IMR-90 (cell line): ENCODE data around the gene FLNA. TPM values are rescaled to one million over a fixed set of nuclear protein-coding genes. Genes with fewer than 3 reads are reported as not detected.

Source experiments
- ATAC-seq: fragments of 200-7000 bp; cut with Tn5 transposase; 2 replicates; pipeline ENCODE4 v1.9.1; 2020; ENCODE audit warnings: low read depth, mild to moderate bottlenecking, moderate library complexity
- BruUV-seq: library from RNA; stranded (reverse); fragments of 400-500 nt; replicated peaks from 2 replicates; lab custom pipeline; 2021; lab: Mats Ljungman, UMichigan
- CTCF ChIA-PET: fragments of 300-600 bp; formaldehyde crosslinking; extraction: SDS; loops from one replicate; lab custom pipeline; 2021; ENCODE audit warnings: antibody characterized with exemption; lab: Yijun Ruan, JAX
- POLR2A ChIA-PET: fragments of 300-600 bp; sonication (Branson Sonifier 250); formaldehyde crosslinking; loops from one replicate; lab custom pipeline; 2022; ENCODE audit warnings: antibody characterized with exemption; ENCODE audit not compliant: unreplicated experiment; lab: Charles Lee
- DNase-seq: peaks from one replicate; pipeline ENCODE4 v3.0.0; 2013
- H2AFZ ChIP-seq: replicated peaks from 2 replicates; pipeline ENCODE3; 2013; ENCODE audit warnings: low read length, mild to moderate bottlenecking; ENCODE audit not compliant: poor library complexity
- H2AK5ac ChIP-seq: 2 replicates; pipeline ENCODE4 v1.6.1; 2013; ENCODE audit warnings: low read depth, low read length, inconsistent platforms
- H2AK9ac ChIP-seq: replicated peaks from 2 replicates; pipeline ENCODE3; 2013; ENCODE audit warnings: mild to moderate bottlenecking, low read depth, low read length, moderate library complexity; ENCODE audit not compliant: poor library complexity
- H2BK120ac ChIP-seq: 2 replicates; pipeline ENCODE4 v1.6.1; 2013; ENCODE audit warnings: low read depth, low read length, inconsistent platforms
- H2BK15ac ChIP-seq: 3 replicates; pipeline ENCODE4 v1.6.1; 2013; ENCODE audit warnings: low read depth, low read length, inconsistent platforms
- H2BK20ac ChIP-seq: 2 replicates; pipeline ENCODE4 v1.6.1; 2013; ENCODE audit warnings: low read depth, mild to moderate bottlenecking, inconsistent platforms, low read length, moderate library complexity
- H2BK5ac ChIP-seq: 2 replicates; pipeline ENCODE4 v1.6.1; 2013; ENCODE audit warnings: mild to moderate bottlenecking, low read depth, low read length, inconsistent platforms; ENCODE audit not compliant: poor library complexity, severe bottlenecking
- H3K14ac ChIP-seq: replicated peaks from 2 replicates; pipeline ENCODE4 v1.6.1; 2013; ENCODE audit warnings: low read depth, low read length, inconsistent platforms
- H3K18ac ChIP-seq: 2 replicates; pipeline ENCODE4 v1.6.1; 2013; ENCODE audit warnings: low read depth, low read length, control low read depth
- H3K23ac ChIP-seq: 2 replicates; pipeline ENCODE4 v1.6.1; 2013; ENCODE audit warnings: low read depth, low read length, inconsistent platforms
- H3K27ac ChIP-seq: 2 replicates; pipeline ENCODE4 v1.5.1; 2013; ENCODE audit warnings: mild to moderate bottlenecking, control low read depth, low read length; ENCODE audit not compliant: insufficient read depth
- H3K27me3 ChIP-seq: 2 replicates; pipeline ENCODE4 v1.6.1; 2013; ENCODE audit warnings: low read length; ENCODE audit not compliant: control insufficient read depth, insufficient read depth
- H3K36me3 ChIP-seq: 2 replicates; pipeline ENCODE4 v1.6.1; 2013; ENCODE audit warnings: low read length, mixed read lengths; ENCODE audit not compliant: control insufficient read depth, insufficient read depth
- H3K4ac ChIP-seq: 2 replicates; pipeline ENCODE4 v1.6.1; 2013; ENCODE audit warnings: low read depth, low read length, inconsistent platforms
- H3K4me1 ChIP-seq: 2 replicates; pipeline ENCODE4 v1.6.1; 2013; ENCODE audit warnings: low read length, mixed read lengths; ENCODE audit not compliant: control insufficient read depth, insufficient read depth
- H3K4me2 ChIP-seq: 2 replicates; pipeline ENCODE4 v1.6.1; 2013; ENCODE audit warnings: low read depth, mild to moderate bottlenecking, control low read depth, low read length, moderate library complexity
- H3K4me3 ChIP-seq: 2 replicates; pipeline ENCODE4 v1.5.1; 2013; ENCODE audit warnings: low read depth, mild to moderate bottlenecking, control low read depth, low read length, moderate library complexity; ENCODE audit not compliant: insufficient read depth
- H3K56ac ChIP-seq: 2 replicates; pipeline ENCODE4 v1.6.1; 2013; ENCODE audit warnings: low read length, inconsistent platforms; ENCODE audit not compliant: insufficient read depth; ENCODE audit errors: extremely low read depth
- H3K79me1 ChIP-seq, 2 experiments: 2 replicates each; pipeline ENCODE4 v1.6.1; 2013; ENCODE audit warnings: low read length in 2 of 2, inconsistent platforms in 1 of 2, low read depth in 1 of 2
- H3K9ac ChIP-seq: 2 replicates; pipeline ENCODE4 v1.6.1; 2013; ENCODE audit warnings: low read depth, low read length, control low read depth
- H3K9me1 ChIP-seq: 2 replicates; pipeline ENCODE4 v1.6.1; 2013; ENCODE audit warnings: low read length, inconsistent platforms; ENCODE audit not compliant: insufficient read depth
- H3K9me3 ChIP-seq: 2 replicates; pipeline ENCODE4 v1.6.1; 2013; ENCODE audit warnings: low read length; ENCODE audit not compliant: control insufficient read depth, insufficient read depth
- H4K20me1 ChIP-seq: 2 replicates; pipeline ENCODE4 v1.6.1; 2013; ENCODE audit warnings: low read length, inconsistent platforms; ENCODE audit not compliant: insufficient read depth
- H4K5ac ChIP-seq: 2 replicates; pipeline ENCODE4 v1.6.1; 2013; ENCODE audit warnings: mild to moderate bottlenecking, low read depth, low read length, control low read depth
- H4K8ac ChIP-seq, 2 experiments: 2 replicates each; pipeline ENCODE4 v1.6.1; 2013; ENCODE audit warnings: low read depth in 2 of 2, low read length in 2 of 2, control low read depth in 1 of 2, inconsistent platforms in 1 of 2
- H4K91ac ChIP-seq: 2 replicates; pipeline ENCODE4 v1.6.1; 2013; ENCODE audit warnings: low read depth, low read length, inconsistent platforms; ENCODE audit not compliant: insufficient read depth
- BHLHE40 ChIP-seq: fragments of 150-350 bp; IDR thresholded peaks from 2 replicates; pipeline ENCODE4 v1.6.1; 2016; ENCODE audit warnings: mild to moderate bottlenecking, low read depth, low read length
- CHD1 ChIP-seq: IDR thresholded peaks from 2 replicates; pipeline ENCODE4 v1.6.1; 2012; ENCODE audit warnings: low read depth, low read length, improper control_type of control experiment
- FOS ChIP-seq: fragments of 150-350 bp; IDR thresholded peaks from 2 replicates; pipeline ENCODE4 v1.6.1; 2016; ENCODE audit warnings: low read depth, low read length
- MAFK ChIP-seq: IDR thresholded peaks from 2 replicates; pipeline ENCODE4 v1.6.1; 2012; ENCODE audit warnings: low read depth, low read length, improper control_type of control experiment
- MXI1 ChIP-seq: IDR thresholded peaks from 2 replicates; pipeline ENCODE4 v1.6.1; 2012; ENCODE audit warnings: low read depth, mild to moderate bottlenecking, low read length, moderate library complexity, borderline replicate concordance
- POLR2A ChIP-seq: IDR thresholded peaks from 2 replicates; pipeline ENCODE4 v1.6.1; 2012; ENCODE audit warnings: mild to moderate bottlenecking, low read depth, low read length
- RAD21 ChIP-seq: IDR thresholded peaks from 2 replicates; pipeline ENCODE4 v1.6.1; 2012; ENCODE audit warnings: low read length, improper control_type of control experiment
- RCOR1 ChIP-seq: IDR thresholded peaks from 2 replicates; pipeline ENCODE4 v1.6.1; 2012; ENCODE audit warnings: mild to moderate bottlenecking, low read length, improper control_type of control experiment; ENCODE audit not compliant: insufficient replicate concordance
- SMC3 ChIP-seq: fragments of 150-350 bp; IDR thresholded peaks from 2 replicates; pipeline ENCODE4 v1.6.1; 2016; ENCODE audit warnings: low read depth, mild to moderate bottlenecking, antibody characterized with exemption, low read length, moderate library complexity
- WGBS, 2 experiments: methylation state at CpG; one replicate each; pipeline versions ENCODE4 v1.1.5 to v1.1.7; 2013; ENCODE audit warnings: missing lambda C conversion rate in 2 of 2; ENCODE audit not compliant: insufficient read length in 1 of 2; ENCODE audit errors: extremely low coverage in 2 of 2; 5-methylcytosine and 5-hydroxymethylcytosine counted together
- dilution Hi-C: fragments of 300-500 bp; cut with HindIII; formaldehyde crosslinking; loops from one replicate; pipeline ENCODE4 v1.14.3; 2018; ENCODE audit warnings: low sequenced_read_pairs; ENCODE audit not compliant: unreplicated experiment
- in situ Hi-C: fragments of 300-500 bp; cut with MboI; formaldehyde crosslinking; loops from 3 replicates; pipeline ENCODE4 v1.14.3; 2019; ENCODE audit warnings: low sequenced_read_pairs, inconsistent platforms, mixed read lengths
- intact Hi-C: fragments of 100-400 bp; cut with micrococcal nuclease; formaldehyde crosslinking; loops from 2 replicates; pipeline ENCODE4 v1.10.0; 2022
- polyA plus RNA-seq, 3 experiments: library from polyadenylated mRNA; depleted of rRNA; stranded (reverse); fragments of >200 nt; gene quantifications; 2 replicates each; pipeline ENCODE4 v1.2.3, GENCODE V29; 2012; ENCODE audit warnings: low replicate concordance in 1 of 3
- total RNA-seq: library from RNA; depleted of rRNA; stranded (reverse); fragments of >200 nt; gene quantifications from 2 replicates; pipeline ENCODE4 v1.2.3, GENCODE V29; 2012
- TF ChIP-seq, protein P1 (sequence below): fragments of 150-350 bp; IDR thresholded peaks from 2 replicates; pipeline ENCODE4 v1.6.1; 2016; ENCODE audit warnings: low read depth, mild to moderate bottlenecking, low read length, moderate library complexity, borderline replicate concordance
- TF ChIP-seq, protein P2 (sequence below): fragments of 150-350 bp; IDR thresholded peaks from 2 replicates; pipeline ENCODE4 v1.6.1; 2017; ENCODE audit warnings: mild to moderate bottlenecking, antibody characterized with exemption, low read length, low read depth
- TF ChIP-seq, protein P3 (sequence below): conservative IDR thresholded peaks from 2 replicates; pipeline ENCODE4 v1.5.1; 2012; ENCODE audit warnings: mild to moderate bottlenecking, low read depth, low read length, improper control_type of control experiment

FLNA gene
- total and polyA plus RNA-seq, 2 of the 4 experiments (the other 2 are of a cell fraction) = 1,356 to 1,357 TPM

DNA sequence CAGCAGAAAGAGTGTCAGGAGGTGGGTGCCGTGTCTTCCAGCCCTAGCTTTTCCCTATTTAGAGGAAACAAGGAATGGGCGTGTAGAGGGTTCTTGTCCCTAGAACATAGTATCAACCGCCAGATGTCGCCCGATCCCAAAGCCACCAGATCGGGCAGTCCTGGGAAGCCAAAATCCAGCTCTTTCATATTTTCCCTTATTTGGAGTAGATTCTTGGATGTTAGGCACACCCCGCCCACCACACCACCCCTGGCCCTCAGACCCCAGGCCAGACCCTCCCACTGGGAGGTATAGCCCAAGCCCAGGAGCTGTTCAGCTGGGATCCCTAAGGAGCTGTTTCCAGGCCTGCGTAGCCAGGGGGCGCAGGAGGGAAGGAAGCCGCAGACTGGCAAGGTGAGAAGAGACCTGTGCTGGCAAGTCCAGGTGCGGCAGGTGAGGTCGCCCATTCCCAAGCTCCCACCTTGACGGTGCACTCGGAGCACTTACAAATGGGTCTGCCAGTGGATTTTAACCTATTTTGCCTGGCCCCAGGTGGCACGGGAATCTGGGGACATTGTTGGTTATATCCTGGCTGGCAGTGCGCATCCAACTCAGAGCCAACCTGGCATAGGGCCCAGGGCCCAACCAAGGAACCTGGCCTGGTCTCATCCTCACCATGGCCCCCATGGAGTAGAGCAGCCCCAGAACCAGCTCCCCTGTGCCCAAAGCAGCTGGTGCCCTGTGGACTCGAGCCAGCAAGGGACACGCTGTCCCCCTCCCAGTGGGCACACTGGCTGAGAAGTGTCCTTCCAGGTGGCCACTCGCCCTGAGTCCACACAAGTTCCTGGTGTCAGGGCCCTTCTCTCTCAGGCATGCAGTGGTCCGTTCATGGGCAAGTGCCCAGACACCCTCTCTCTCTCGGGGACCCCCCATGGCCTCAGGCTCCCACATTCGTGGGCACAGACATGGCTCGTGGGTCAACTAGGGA is 811 bp downstream of the FLNA start:
- ChIA-PET POLR2A (interaction anchor here (1.1 to 2.6 kb wide), 3 partner anchors 8 to 172 kb away, joined by 4 to 8 read pairs (median 5); no protein-coding TSS in a partner anchor), CTCF (interaction anchor here (0.5 kb wide), 1 partner anchor 10 kb away, joined by 4 read pairs; no protein-coding TSS in a partner anchor)
- H3K27ac ChIP-seq = peak overlapping the region; percentile 97
- peak overlapping the region; percentile 98 for H3K56ac ChIP-seq
- peak overlapping the region; percentile 79 for H2AFZ ChIP-seq
- H4K8ac ChIP-seq = peak overlapping the region; percentile 84 to 92
- H2BK5ac ChIP-seq = peak overlapping the region; percentile 92
- H3K79me1 ChIP-seq = peaks cover 0 to 15% of the 10 kb centered on the region in 2 experiments; a peak in 2 of 4 replicates
- peak overlapping the region; percentile 90 for H3K4me3 ChIP-seq
- H3K23ac ChIP-seq = peak overlapping the region; percentile 96
- H4K20me1 ChIP-seq = peaks cover 24% of the 10 kb centered on the region
- peaks cover 10% of the 10 kb centered on the region for H3K4me1 ChIP-seq
- peak overlapping the region; percentile 94 for H3K4me2 ChIP-seq
- H2BK20ac ChIP-seq = peak overlapping the region; percentile 54; the same call in 1 of the 2 replicates
- H3K9me1 ChIP-seq = 0 out of 2 replicates have a peak, but pooled peaks cover 5% of the 10 kb centered on the region
- H2AK5ac ChIP-seq = peak overlapping the region; percentile 98
- WGBS, 2 experiments = 56% methylated on average over 4 of the region's 23 CpGs; no CpG with 5 or more reads in 1 of the 2 experiments
- H3K36me3 ChIP-seq = peaks cover 13% of the 10 kb centered on the region
- H4K91ac ChIP-seq = peak overlapping the region; percentile 94
- peak overlapping the region; percentile 73 for H2BK120ac ChIP-seq
- peak overlapping the region; percentile 98 for H3K14ac ChIP-seq
- peak overlapping the region; percentile 98 for H2AK9ac ChIP-seq
- dilution Hi-C loops (no loop called here), in situ Hi-C loops (no loop called here), intact Hi-C loops (loop anchor here (5.0 kb wide), 1 partner anchor 159 kb away; no protein-coding TSS in a partner anchor)
- no peaks in the 10 kb centered on the region for H3K27me3 ChIP-seq
- ATAC-seq = peak; percentile 1
- BruUV-seq = no TSS peak
- peak overlapping the region; percentile 88 for H3K18ac ChIP-seq
- no peaks in the 10 kb centered on the region for H3K9me3 ChIP-seq
- H4K5ac ChIP-seq = peak overlapping the region; percentile 70
- H2BK15ac ChIP-seq = peak overlapping the region; percentile 77; the same call in 1 of the 3 replicates
- H3K4ac ChIP-seq = peak overlapping the region; percentile 99
- peak; percentile 83 for DNase-seq
- H3K9ac ChIP-seq = peak overlapping the region; percentile 98
- TF ChIP-seq BHLHE40 = no peak
- TF ChIP-seq POLR2A = no peak
- TF ChIP-seq SMC3 = no peak
- peak; percentile 49 for TF ChIP-seq RAD21
- TF ChIP-seq, protein P1, sequence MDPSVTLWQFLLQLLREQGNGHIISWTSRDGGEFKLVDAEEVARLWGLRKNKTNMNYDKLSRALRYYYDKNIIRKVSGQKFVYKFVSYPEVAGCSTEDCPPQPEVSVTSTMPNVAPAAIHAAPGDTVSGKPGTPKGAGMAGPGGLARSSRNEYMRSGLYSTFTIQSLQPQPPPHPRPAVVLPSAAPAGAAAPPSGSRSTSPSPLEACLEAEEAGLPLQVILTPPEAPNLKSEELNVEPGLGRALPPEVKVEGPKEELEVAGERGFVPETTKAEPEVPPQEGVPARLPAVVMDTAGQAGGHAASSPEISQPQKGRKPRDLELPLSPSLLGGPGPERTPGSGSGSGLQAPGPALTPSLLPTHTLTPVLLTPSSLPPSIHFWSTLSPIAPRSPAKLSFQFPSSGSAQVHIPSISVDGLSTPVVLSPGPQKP = no peak
- TF ChIP-seq CHD1 = no peak
- TF ChIP-seq MXI1 = no peak
- no peak for TF ChIP-seq RCOR1
- TF ChIP-seq, protein P2, sequence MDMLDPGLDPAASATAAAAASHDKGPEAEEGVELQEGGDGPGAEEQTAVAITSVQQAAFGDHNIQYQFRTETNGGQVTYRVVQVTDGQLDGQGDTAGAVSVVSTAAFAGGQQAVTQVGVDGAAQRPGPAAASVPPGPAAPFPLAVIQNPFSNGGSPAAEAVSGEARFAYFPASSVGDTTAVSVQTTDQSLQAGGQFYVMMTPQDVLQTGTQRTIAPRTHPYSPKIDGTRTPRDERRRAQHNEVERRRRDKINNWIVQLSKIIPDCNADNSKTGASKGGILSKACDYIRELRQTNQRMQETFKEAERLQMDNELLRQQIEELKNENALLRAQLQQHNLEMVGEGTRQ = no peak
- TF ChIP-seq FOS = no peak
- no peak for TF ChIP-seq MAFK
- TF ChIP-seq, protein P3, sequence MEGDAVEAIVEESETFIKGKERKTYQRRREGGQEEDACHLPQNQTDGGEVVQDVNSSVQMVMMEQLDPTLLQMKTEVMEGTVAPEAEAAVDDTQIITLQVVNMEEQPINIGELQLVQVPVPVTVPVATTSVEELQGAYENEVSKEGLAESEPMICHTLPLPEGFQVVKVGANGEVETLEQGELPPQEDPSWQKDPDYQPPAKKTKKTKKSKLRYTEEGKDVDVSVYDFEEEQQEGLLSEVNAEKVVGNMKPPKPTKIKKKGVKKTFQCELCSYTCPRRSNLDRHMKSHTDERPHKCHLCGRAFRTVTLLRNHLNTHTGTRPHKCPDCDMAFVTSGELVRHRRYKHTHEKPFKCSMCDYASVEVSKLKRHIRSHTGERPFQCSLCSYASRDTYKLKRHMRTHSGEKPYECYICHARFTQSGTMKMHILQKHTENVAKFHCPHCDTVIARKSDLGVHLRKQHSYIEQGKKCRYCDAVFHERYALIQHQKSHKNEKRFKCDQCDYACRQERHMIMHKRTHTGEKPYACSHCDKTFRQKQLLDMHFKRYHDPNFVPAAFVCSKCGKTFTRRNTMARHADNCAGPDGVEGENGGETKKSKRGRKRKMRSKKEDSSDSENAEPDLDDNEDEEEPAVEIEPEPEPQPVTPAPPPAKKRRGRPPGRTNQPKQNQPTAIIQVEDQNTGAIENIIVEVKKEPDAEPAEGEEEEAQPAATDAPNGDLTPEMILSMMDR = peak; percentile 30
